Adrenal gland (tissue), 12 donors: Measurements from ENCODE around the gene IL1RN. TPM values are rescaled to one million over a fixed set of nuclear protein-coding genes. Genes with fewer than 3 reads are reported as not detected.

Source experiments
- DNase-seq, 7 donors: peaks; one replicate each; pipeline ENCODE4 v3.0.0-alpha.2; 2019 to 2020
- H3K27ac ChIP-seq, 5 donors: fragments of 200-600 bp; sonication (generic) in 4 of 5; 1 replicate in 3 of 5; 2 replicates in 2 of 5; pipeline versions ENCODE4 v1.5.1 to v1.8.0; 2016 to 2020; ENCODE audit warnings: mild to moderate bottlenecking in 1 of 5
- H3K27me3 ChIP-seq: fragments of 200-600 bp; 2 replicates; pipeline ENCODE4 v1.8.0; 2021
- H3K36me3 ChIP-seq, 2 donors: fragments of 200-600 bp; replicated peaks in 1 of 2; 1 replicate in 1 of 2; 2 replicates in 1 of 2; pipeline versions ENCODE4 v1.5.1 to v1.8.0; 2018 to 2022
- H3K4me1 ChIP-seq, 2 donors: fragments of 200-600 bp; replicated peaks in 1 of 2; 1 replicate in 1 of 2; 2 replicates in 1 of 2; pipeline versions ENCODE4 v1.5.1 to v1.8.0; 2018 to 2021
- H3K4me3 ChIP-seq, 4 donors: fragments of 200-600 bp; sonication (generic) in 3 of 4; one replicate each; pipeline ENCODE4 v1.5.1; 2016 to 2018
- H3K9me3 ChIP-seq, 3 donors: fragments of 200-600 bp; sonication (generic) in 1 of 3; replicated peaks in 1 of 3; 1 replicate in 2 of 3; 2 replicates in 1 of 3; pipeline versions ENCODE4 v1.5.1 to v1.8.0; 2016 to 2021
- POLR2A ChIP-seq, 2 donors: fragments of 450-650 bp; IDR thresholded peaks; one replicate each; pipeline ENCODE4 v1.6.1; 2017; ENCODE audit warnings: antibody characterized with exemption in 2 of 2, mild to moderate bottlenecking in 2 of 2, moderate library complexity in 1 of 2
- WGBS, 4 donors: extraction: QIAGEN DNeasy Blood & Tissue Kit in 2 of 4; methylation state at CpG; one replicate each; pipeline versions ENCODE4 v1.1.5 to v1.1.7; 2013 to 2017; 5-methylcytosine and 5-hydroxymethylcytosine counted together
- intact Hi-C, 2 donors: fragments of 100-400 bp; cut with DNase I; formaldehyde crosslinking; loops; one replicate each; pipeline versions ENCODE4 v1.14.1 to v1.15.0; 2022 to 2023
- polyA plus RNA-seq, 3 donors: library from polyadenylated mRNA; stranded (reverse); fragments of 200-250 nt in 2 of 3; fragments of 350-450 nt in 1 of 3; fragmentation: Illumina TruSeq in 1 of 3; extraction: RNeasy Lipid Tissue Mini Kit (QIAGEN cat#74804) in 1 of 3; gene quantifications; one replicate each; pipeline ENCODE4 v1.2.3, GENCODE V29; 2013 to 2014
- total RNA-seq, 9 donors: library from RNA; depleted of rRNA in 4 of 9; stranded (reverse); fragments of >200 nt in 4 of 9; fragments of 120-200 nt in 1 of 9; fragmentation: NEBNext Ultra II Directional in 1 of 9; extraction: Animal tissue kit (Norgen Biotek cat#: 25700) in 1 of 9; gene quantifications; one replicate each; pipeline versions ENCODE4 v1.1.0 to v1.2.4, GENCODE V29; 2013 to 2023
- TF ChIP-seq, protein P1 (sequence below), 6 experiments: fragments of 450-650 bp in 4 of 6; fragments of 200-600 bp in 2 of 6; sonication (generic) in 1 of 6; IDR thresholded peaks; 1 replicate in 5 of 6; 2 replicates in 1 of 6; pipeline versions ENCODE4 v1.5.1 to v1.8.0; 2016 to 2021; ENCODE audit warnings: antibody characterized with exemption in 6 of 6, mild to moderate bottlenecking in 2 of 6, moderate library complexity in 1 of 6
- donor health status: healthy with polysubstance abuse.
- donor health status: Bipolar disorder and iron deficiency.
- donor health status: DM: yes; HTN: yes; CAD: no.
- donor health status: DM: no; HTN: no; CAD: no.
- donor health status: DM: no; HTN: no; CAD: no.
- donor health status: DM: yes; HTN: yes; CAD: no.

IL1RN gene
- total and polyA plus RNA-seq, 12 donors = 0.22 to 6.1 (median 1.2) TPM; not detected in 2

DNA sequence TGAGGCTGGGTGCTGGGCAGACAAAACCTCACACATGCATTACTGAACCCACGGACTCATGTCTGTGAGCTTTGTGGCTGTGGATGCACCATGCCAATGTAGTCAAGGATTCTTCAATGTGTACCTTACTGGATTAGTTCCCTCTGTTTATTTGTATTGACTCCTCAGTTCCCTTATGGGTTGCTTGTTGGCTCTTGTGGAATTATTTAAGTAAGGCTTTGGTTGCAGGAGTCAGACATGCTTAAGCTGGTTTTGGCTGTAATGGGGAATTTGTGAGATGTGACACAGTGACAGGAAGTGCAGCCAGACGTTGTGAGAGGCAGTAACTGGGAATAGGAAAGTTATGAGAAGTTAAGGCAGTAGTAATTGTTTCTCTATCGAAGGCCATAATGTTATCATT lies 13.6 kb upstream of the IL1RN start:
- no peaks in the 10 kb centered on the region for H3K27me3 ChIP-seq
- H3K36me3 ChIP-seq = no peaks in the 10 kb centered on the region
- 66 to 70% (median 68%) methylated on average over 3 of the region's 3 CpGs for WGBS, 4 donors
- H3K4me3 ChIP-seq = no peak overlapping the region
- no peak for DNase-seq
- intact Hi-C loops = no loop called here
- H3K4me1 ChIP-seq = peaks cover 0 to 5% of the 10 kb centered on the region in 2 donors
- TF ChIP-seq, protein P1, sequence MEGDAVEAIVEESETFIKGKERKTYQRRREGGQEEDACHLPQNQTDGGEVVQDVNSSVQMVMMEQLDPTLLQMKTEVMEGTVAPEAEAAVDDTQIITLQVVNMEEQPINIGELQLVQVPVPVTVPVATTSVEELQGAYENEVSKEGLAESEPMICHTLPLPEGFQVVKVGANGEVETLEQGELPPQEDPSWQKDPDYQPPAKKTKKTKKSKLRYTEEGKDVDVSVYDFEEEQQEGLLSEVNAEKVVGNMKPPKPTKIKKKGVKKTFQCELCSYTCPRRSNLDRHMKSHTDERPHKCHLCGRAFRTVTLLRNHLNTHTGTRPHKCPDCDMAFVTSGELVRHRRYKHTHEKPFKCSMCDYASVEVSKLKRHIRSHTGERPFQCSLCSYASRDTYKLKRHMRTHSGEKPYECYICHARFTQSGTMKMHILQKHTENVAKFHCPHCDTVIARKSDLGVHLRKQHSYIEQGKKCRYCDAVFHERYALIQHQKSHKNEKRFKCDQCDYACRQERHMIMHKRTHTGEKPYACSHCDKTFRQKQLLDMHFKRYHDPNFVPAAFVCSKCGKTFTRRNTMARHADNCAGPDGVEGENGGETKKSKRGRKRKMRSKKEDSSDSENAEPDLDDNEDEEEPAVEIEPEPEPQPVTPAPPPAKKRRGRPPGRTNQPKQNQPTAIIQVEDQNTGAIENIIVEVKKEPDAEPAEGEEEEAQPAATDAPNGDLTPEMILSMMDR (IDR thresholded peaks at IDR 0.05) = no peak
- no peak for TF ChIP-seq POLR2A (IDR thresholded peaks at IDR 0.05)
- no peaks in the 10 kb centered on the region for H3K9me3 ChIP-seq
- H3K27ac ChIP-seq = no peak overlapping the region

DNA sequence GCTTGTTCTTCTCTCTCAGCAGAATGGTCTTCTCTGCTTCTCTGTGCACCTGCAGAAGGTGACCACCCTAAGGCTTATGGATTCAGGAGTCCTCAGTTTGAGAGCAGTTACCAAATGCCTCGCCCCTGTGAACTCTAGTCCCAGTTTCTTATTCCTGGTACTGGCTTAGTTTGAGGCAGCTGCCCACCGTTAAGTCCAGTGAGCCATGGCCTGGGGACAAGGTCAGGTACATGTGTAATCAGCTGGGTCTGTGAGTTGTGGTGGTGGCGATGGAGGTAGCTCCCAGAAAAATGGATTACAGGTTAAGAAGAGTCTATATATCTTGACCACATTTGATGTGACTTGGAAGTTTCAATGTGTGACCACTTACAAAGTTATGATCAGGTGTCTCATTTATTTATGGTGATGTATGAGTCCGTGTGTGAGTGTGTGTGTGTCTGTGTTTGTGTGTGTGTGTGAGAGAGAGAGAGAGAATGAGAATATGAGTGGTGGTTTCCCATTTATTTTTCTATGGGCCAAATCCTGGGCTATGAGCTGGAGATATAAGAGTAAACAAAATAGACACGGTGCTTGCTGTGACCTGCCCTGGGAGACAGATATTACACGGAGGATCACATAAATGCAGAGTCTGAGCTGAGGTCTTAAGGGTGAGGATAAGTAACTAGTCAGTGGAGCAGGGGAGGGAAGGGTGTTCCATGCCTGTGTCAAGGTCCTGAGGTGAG lies 13.0 kb upstream of the IL1RN start:
- Histone ChIP-seq H3K4me3 (no peak overlapping the region), H3K36me3 (no peaks in the 10 kb centered on the region), H3K27me3 (no peaks in the 10 kb centered on the region), H3K4me1 (peaks cover 0 to 5% of the 10 kb centered on the region in 2 donors), H3K9me3 (no peaks in the 10 kb centered on the region), H3K27ac (no peak overlapping the region)
- WGBS, 4 donors = 79 to 83% (median 81%) methylated on average over 6 of the region's 6 CpGs
- TF ChIP-seq, protein P1 (IDR thresholded peaks at IDR 0.05) = no peak
- no peak for TF ChIP-seq POLR2A (IDR thresholded peaks at IDR 0.05)
- intact Hi-C loops = no loop called here
- DNase-seq = no peak

DNA sequence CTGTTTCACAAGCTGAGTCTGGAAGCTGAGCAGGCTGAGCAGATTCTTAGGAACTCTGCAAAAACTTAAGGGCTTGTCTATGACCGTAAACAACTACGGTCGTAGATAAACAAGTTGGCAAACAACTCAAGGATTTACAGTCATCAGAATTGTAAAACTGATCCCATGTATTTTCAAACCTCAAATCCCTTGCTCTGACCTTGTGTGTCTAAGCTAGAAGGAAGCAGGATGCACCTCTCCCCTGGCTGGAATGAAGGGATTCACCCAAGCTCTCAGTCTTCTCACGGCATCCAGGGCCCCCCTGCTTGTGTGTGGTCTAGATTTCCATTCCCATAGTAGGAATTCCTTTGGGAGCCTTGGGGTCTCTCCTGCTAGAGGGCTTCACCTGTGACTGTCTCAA lies 12.4 kb upstream of the IL1RN start:
- intact Hi-C loops = no loop called here
- TF ChIP-seq POLR2A (IDR thresholded peaks at IDR 0.05) = no peak
- TF ChIP-seq, protein P1 (IDR thresholded peaks at IDR 0.05) = no peak
- DNase-seq = no peak
- 46 to 67% (median 61%) methylated on average over 4 of the region's 4 CpGs for WGBS, 4 donors
- Histone ChIP-seq H3K4me1 (peaks cover 0 to 5% of the 10 kb centered on the region in 2 donors), H3K36me3 (no peaks in the 10 kb centered on the region), H3K4me3 (no peak overlapping the region), H3K9me3 (no peaks in the 10 kb centered on the region), H3K27me3 (no peaks in the 10 kb centered on the region), H3K27ac (no peak overlapping the region)

DNA sequence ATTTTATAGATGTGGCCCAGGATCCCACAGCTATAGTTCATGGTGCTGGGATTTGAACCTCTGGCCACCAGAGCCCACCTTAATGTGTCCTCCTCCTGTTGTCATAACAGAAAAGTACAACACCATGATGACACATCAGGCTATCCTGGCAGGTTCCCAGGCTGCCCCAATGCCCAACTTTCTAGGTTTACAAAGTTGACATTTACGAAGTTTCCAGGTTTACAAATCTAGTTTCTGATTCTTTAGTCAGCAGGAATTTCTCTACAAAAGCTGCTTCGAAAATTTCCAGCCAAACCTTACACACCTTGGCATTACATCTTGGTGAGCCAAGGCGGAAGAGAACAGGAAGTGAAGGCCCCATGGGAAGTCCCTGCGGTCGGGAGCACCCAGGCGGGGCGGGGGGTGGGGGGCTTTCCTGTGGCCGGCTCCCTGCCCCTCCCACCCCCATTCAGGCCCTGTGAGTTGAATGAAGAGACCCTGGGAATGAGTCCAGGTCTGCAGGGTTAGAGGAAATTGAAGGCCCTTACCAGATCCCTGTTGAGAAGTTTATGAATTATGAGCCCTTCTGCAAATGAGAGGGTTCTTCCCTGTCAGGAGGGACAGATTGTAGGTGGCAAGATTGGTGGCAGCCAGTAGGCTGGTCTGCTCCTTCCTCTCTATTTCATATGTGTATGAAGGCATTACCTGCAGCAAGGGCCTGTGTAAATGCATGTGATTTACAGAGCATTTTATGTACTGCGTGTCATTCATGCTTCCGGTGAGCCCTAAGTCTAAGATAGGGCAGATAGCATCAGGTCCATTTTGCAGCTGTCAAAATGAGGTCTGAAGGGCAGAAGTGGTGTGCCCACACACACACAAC lies 11.1 kb upstream of the IL1RN start:
- no peaks in the 10 kb centered on the region for H3K9me3 ChIP-seq
- 74 to 88% (median 83%) methylated on average over 8 to 10 of the region's 10 CpGs for WGBS, 4 donors
- H3K4me3 ChIP-seq = no peak overlapping the region
- intact Hi-C loops = no loop called here
- H3K27ac ChIP-seq = peak overlapping the region in 1 of 5 donors; percentile 74
- peaks cover 0 to 5% of the 10 kb centered on the region in 2 donors for H3K4me1 ChIP-seq
- TF ChIP-seq, protein P1 (IDR thresholded peaks at IDR 0.05) = no peak
- no peak for TF ChIP-seq POLR2A (IDR thresholded peaks at IDR 0.05)
- H3K36me3 ChIP-seq = no peaks in the 10 kb centered on the region
- H3K27me3 ChIP-seq = no peaks in the 10 kb centered on the region
- DNase-seq = no peak
